Liver (tissue), 3 donors: ENCODE results near the gene ITGB1BP1.

ENCODE experiments used
- ATF3 ChIP-seq: IDR thresholded peaks from 2 replicates; pipeline ENCODE4 v1.6.1; 2016; ENCODE audit warnings: antibody characterized with exemption
- CTCF ChIP-seq: fragments of 150-350 bp; IDR thresholded peaks from 2 replicates; pipeline ENCODE4 v1.5.1; 2017; ENCODE audit warnings: improper control_type of control experiment, low read depth, low read length; ENCODE audit not compliant: missing input control
- EGR1 ChIP-seq, 2 donors: IDR thresholded peaks; 2 replicates each; pipeline ENCODE4 v1.6.1; 2016 to 2018; ENCODE audit warnings: antibody characterized with exemption in 2 of 2, low read depth in 2 of 2
- FOXA1 ChIP-seq: IDR thresholded peaks from 2 replicates; pipeline ENCODE4 v1.6.1; 2016; ENCODE audit warnings: antibody characterized with exemption
- JUND ChIP-seq, 2 donors: IDR thresholded peaks; 2 replicates each; pipeline ENCODE4 v1.6.1; 2016; ENCODE audit warnings: antibody characterized with exemption in 2 of 2
- RAD21 ChIP-seq, 2 donors: IDR thresholded peaks; 2 replicates each; pipeline ENCODE4 v1.6.1; 2016; ENCODE audit warnings: antibody characterized with exemption in 2 of 2, mild to moderate bottlenecking in 2 of 2
- YY1 ChIP-seq: IDR thresholded peaks from 2 replicates; pipeline ENCODE4 v1.6.1; 2016; ENCODE audit warnings: antibody characterized with exemption, mild to moderate bottlenecking
- TF ChIP-seq, protein P1 (sequence below): IDR thresholded peaks from 2 replicates; pipeline ENCODE4 v1.6.1; 2016; ENCODE audit warnings: antibody characterized with exemption
- donor health status: healthy.
- donor health status: healthy.

- no peak for TF ChIP-seq CTCF
- TF ChIP-seq FOXA1, result no peak
- no peak for TF ChIP-seq EGR1 (IDR thresholded peaks at IDR 0.05; ENCODE audit: low read depth in 2 of 2)
- TF ChIP-seq ATF3, result no peak
- TF ChIP-seq, protein P1, sequence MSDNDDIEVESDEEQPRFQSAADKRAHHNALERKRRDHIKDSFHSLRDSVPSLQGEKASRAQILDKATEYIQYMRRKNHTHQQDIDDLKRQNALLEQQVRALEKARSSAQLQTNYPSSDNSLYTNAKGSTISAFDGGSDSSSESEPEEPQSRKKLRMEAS, result no peak
- TF ChIP-seq YY1, result no peak
- TF ChIP-seq RAD21 (IDR thresholded peaks at IDR 0.05), result no peak
- no peak for TF ChIP-seq JUND (IDR thresholded peaks at IDR 0.05)
These were observed 44.0 kb downstream of the ITGB1BP1 start for GRCh38 chr2:9379391-9379755.
